OCI-LY1 (cell line): ENCODE results near the gene ZNF862.

Source experiments
- CTCF ChIP-seq: fragments of 200-600 bp; sonication (generic), shearing (Covaris generic); IDR thresholded peaks from 2 replicates; pipeline ENCODE4 v1.5.1; 2017; ENCODE audit warnings: mild to moderate bottlenecking, antibody characterized with exemption, low read length, moderate library complexity, mixed read lengths
- EZH2 ChIP-seq: fragments of 200-600 bp; sonication (generic), shearing (Covaris generic); IDR thresholded peaks from 2 replicates; pipeline ENCODE4 v1.8.0; 2017; ENCODE audit warnings: borderline replicate concordance, mixed run types, mild to moderate bottlenecking, antibody characterized with exemption, low read length, moderate library complexity, mixed read lengths

GRCh38 chr7:149818536-149818840 is 19.7 kb upstream of the ZNF862 start:
- TF ChIP-seq CTCF (no peak), EZH2 (no peak)
